Measurements from ENCODE around the gene TNFRSF19. TPM values are rescaled to one million over a fixed set of nuclear protein-coding genes. Genes with fewer than 3 reads are reported as not detected.

TNFRSF19 gene
- total and polyA plus RNA-seq, 2 of the 13 experiments (the other 11 are each of a cell fraction or from before 2014, with no cell fraction given), result 75.3 to 77.7 TPM

DNA sequence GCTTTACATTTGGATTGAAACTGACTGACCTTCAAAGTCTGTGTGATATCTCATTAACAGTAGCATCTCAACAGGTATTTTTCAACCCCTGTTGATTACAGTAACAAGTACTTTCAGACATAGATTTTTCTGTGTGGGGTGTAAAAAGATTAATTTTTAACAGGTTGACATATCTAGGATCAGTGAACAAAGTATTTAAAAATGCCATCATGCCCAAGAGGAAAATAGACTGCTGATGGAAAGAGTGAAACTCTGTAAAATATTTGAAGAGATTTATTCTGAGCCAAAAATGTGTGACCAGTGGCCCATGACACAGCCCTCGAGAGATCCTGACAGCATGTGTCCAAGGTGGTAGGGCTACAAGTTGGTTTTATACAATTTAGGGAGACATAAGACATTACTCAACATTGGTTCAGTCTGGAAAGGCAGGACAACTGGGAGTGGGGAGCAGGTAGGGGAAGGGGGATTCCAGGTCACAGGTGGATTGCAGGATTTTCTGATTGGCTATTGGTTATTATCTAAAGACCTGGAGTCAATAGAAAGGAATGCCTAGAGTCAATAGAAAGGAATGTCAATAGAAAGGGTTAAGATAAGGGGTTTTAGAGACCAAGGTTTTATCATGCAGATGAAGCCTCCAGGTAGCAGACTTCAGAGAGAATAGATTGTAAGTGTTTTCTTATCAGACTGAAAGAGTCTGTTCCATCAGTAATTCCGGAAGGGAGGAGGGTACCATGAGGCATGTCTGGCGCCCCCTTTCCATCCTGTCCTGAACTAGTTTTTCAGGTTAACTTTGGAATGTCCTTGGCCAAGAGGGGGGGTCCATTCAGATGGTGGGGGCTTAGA is 29.1 kb downstream of the TNFRSF19 start (continued):
- no peak for TF ChIP-seq ZSCAN30 (CRISPR knock-in tag; IDR thresholded peaks at IDR 0.05)
- TF ChIP-seq ELF3 (CRISPR knock-in tag; IDR thresholded peaks at IDR 0.05), result peak; percentile 35; the same call in 1 of the 2 replicates
- no peak for TF ChIP-seq ZNF343 (CRISPR knock-in tag; IDR thresholded peaks at IDR 0.05)
- TF ChIP-seq EHMT2 (IDR thresholded peaks at IDR 0.05; ENCODE audit: borderline replicate concordance, low read depth, low read length), result no peak
- TF ChIP-seq, protein P1, sequence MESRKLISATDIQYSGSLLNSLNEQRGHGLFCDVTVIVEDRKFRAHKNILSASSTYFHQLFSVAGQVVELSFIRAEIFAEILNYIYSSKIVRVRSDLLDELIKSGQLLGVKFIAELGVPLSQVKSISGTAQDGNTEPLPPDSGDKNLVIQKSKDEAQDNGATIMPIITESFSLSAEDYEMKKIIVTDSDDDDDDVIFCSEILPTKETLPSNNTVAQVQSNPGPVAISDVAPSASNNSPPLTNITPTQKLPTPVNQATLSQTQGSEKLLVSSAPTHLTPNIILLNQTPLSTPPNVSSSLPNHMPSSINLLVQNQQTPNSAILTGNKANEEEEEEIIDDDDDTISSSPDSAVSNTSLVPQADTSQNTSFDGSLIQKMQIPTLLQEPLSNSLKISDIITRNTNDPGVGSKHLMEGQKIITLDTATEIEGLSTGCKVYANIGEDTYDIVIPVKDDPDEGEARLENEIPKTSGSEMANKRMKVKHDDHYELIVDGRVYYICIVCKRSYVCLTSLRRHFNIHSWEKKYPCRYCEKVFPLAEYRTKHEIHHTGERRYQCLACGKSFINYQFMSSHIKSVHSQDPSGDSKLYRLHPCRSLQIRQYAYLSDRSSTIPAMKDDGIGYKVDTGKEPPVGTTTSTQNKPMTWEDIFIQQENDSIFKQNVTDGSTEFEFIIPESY (CRISPR knock-in tag; IDR thresholded peaks at IDR 0.05), result no peak
- TF ChIP-seq, protein P2, sequence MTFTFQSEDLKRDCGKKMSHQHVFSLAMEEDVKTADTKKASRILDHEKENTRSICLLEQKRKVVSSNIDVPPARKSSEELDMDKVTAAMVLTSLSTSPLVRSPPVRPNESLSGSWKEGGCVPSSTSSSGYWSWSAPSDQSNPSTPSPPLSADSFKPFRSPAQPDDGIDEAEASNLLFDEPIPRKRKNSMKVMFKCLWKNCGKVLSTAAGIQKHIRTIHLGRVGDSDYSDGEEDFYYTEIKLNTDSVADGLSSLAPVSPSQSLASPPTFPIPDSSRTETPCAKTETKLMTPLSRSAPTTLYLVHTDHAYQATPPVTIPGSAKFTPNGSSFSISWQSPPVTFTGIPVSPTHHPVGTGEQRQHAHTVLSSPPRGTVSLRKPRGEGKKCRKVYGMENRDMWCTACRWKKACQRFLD (CRISPR knock-in tag; IDR thresholded peaks at IDR 0.05; ENCODE audit: borderline replicate concordance), result no peak
- no peak for TF ChIP-seq ZMYM3 (CRISPR knock-in tag; IDR thresholded peaks at IDR 0.05)
- TF ChIP-seq, protein P3, sequence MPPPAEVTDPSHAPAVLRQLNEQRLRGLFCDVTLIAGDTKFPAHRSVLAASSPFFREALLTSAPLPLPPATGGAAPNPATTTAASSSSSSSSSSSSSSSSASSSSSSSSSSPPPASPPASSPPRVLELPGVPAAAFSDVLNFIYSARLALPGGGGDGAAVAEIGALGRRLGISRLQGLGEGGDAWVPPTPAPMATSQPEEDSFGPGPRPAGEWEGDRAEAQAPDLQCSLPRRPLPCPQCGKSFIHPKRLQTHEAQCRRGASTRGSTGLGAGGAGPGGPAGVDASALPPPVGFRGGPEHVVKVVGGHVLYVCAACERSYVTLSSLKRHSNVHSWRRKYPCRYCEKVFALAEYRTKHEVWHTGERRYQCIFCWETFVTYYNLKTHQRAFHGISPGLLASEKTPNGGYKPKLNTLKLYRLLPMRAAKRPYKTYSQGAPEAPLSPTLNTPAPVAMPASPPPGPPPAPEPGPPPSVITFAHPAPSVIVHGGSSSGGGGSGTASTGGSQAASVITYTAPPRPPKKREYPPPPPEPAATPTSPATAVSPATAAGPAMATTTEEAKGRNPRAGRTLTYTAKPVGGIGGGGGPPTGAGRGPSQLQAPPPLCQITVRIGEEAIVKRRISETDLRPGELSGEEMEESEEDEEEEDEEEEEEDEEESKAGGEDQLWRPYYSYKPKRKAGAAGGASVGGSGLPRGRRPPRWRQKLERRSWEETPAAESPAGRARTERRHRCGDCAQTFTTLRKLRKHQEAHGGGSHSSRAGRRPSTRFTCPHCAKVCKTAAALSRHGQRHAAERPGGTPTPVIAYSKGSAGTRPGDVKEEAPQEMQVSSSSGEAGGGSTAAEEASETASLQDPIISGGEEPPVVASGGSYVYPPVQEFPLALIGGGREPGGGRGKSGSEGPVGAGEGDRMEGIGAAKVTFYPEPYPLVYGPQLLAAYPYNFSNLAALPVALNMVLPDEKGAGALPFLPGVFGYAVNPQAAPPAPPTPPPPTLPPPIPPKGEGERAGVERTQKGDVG (CRISPR knock-in tag; IDR thresholded peaks at IDR 0.05; ENCODE audit: borderline replicate concordance), result no peak
- TF ChIP-seq, protein P4, sequence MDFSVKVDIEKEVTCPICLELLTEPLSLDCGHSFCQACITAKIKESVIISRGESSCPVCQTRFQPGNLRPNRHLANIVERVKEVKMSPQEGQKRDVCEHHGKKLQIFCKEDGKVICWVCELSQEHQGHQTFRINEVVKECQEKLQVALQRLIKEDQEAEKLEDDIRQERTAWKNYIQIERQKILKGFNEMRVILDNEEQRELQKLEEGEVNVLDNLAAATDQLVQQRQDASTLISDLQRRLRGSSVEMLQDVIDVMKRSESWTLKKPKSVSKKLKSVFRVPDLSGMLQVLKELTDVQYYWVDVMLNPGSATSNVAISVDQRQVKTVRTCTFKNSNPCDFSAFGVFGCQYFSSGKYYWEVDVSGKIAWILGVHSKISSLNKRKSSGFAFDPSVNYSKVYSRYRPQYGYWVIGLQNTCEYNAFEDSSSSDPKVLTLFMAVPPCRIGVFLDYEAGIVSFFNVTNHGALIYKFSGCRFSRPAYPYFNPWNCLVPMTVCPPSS (IDR thresholded peaks at IDR 0.05), result no peak
- TF ChIP-seq NR2F6 (IDR thresholded peaks at IDR 0.05), result peak; percentile 74
- TF ChIP-seq NR2F6 (CRISPR knock-in tag; IDR thresholded peaks at IDR 0.05), result peak; percentile 57; the same call in 1 of the 2 replicates
- TF ChIP-seq, protein P5, sequence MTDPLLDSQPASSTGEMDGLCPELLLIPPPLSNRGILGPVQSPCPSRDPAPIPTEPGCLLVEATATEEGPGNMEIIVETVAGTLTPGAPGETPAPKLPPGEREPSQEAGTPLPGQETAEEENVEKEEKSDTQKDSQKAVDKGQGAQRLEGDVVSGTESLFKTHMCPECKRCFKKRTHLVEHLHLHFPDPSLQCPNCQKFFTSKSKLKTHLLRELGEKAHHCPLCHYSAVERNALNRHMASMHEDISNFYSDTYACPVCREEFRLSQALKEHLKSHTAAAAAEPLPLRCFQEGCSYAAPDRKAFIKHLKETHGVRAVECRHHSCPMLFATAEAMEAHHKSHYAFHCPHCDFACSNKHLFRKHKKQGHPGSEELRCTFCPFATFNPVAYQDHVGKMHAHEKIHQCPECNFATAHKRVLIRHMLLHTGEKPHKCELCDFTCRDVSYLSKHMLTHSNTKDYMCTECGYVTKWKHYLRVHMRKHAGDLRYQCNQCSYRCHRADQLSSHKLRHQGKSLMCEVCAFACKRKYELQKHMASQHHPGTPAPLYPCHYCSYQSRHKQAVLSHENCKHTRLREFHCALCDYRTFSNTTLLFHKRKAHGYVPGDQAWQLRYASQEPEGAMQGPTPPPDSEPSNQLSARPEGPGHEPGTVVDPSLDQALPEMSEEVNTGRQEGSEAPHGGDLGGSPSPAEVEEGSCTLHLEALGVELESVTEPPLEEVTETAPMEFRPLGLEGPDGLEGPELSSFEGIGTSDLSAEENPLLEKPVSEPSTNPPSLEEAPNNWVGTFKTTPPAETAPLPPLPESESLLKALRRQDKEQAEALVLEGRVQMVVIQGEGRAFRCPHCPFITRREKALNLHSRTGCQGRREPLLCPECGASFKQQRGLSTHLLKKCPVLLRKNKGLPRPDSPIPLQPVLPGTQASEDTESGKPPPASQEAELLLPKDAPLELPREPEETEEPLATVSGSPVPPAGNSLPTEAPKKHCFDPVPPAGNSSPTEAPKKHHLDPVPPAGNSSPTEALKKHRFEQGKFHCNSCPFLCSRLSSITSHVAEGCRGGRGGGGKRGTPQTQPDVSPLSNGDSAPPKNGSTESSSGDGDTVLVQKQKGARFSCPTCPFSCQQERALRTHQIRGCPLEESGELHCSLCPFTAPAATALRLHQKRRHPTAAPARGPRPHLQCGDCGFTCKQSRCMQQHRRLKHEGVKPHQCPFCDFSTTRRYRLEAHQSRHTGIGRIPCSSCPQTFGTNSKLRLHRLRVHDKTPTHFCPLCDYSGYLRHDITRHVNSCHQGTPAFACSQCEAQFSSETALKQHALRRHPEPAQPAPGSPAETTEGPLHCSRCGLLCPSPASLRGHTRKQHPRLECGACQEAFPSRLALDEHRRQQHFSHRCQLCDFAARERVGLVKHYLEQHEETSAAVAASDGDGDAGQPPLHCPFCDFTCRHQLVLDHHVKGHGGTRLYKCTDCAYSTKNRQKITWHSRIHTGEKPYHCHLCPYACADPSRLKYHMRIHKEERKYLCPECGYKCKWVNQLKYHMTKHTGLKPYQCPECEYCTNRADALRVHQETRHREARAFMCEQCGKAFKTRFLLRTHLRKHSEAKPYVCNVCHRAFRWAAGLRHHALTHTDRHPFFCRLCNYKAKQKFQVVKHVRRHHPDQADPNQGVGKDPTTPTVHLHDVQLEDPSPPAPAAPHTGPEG (CRISPR knock-in tag; IDR thresholded peaks at IDR 0.05), result 0 out of 2 replicates have a peak, but pooled peaks have one; percentile 80
- TF ChIP-seq, protein P6, sequence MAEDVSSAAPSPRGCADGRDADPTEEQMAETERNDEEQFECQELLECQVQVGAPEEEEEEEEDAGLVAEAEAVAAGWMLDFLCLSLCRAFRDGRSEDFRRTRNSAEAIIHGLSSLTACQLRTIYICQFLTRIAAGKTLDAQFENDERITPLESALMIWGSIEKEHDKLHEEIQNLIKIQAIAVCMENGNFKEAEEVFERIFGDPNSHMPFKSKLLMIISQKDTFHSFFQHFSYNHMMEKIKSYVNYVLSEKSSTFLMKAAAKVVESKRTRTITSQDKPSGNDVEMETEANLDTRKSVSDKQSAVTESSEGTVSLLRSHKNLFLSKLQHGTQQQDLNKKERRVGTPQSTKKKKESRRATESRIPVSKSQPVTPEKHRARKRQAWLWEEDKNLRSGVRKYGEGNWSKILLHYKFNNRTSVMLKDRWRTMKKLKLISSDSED (CRISPR knock-in tag; IDR thresholded peaks at IDR 0.05), result no peak
